SK-N-SH treated with all-trans-retinoic acid at 6 μM for 48 hours (cell line): Measurements from ENCODE around the gene KLHL3.

Source experiments
- ESRRG ChIP-seq: fragments of 250-450 bp; sonication (Bioruptor Pico); IDR thresholded peaks from 2 replicates; pipeline ENCODE4 v1.6.1; 2021; ENCODE audit warnings: mild to moderate bottlenecking
- PATZ1 ChIP-seq: fragments of 250-450 bp; sonication (Bioruptor Pico); IDR thresholded peaks from 2 replicates; pipeline ENCODE4 v1.8.0; 2020; ENCODE audit warnings: mild to moderate bottlenecking, moderate library complexity, borderline replicate concordance
- PPARA ChIP-seq: fragments of 250-450 bp; sonication (Bioruptor Pico); IDR thresholded peaks from 2 replicates; pipeline ENCODE4 v1.5.0; 2020; ENCODE audit warnings: mild to moderate bottlenecking, borderline replicate concordance
- ZC3H10 ChIP-seq: fragments of 250-450 bp; sonication (Bioruptor Pico); IDR thresholded peaks from 2 replicates; pipeline ENCODE4 v1.5.1; 2021; ENCODE audit warnings: mild to moderate bottlenecking, moderate library complexity
- ZFP3 ChIP-seq: fragments of 250-450 bp; sonication (Bioruptor Pico); IDR thresholded peaks from 2 replicates; pipeline ENCODE4 v1.5.0; 2020; ENCODE audit warnings: mild to moderate bottlenecking, moderate library complexity
- ZFP30 ChIP-seq: fragments of 450-650 bp; formaldehyde crosslinking; IDR thresholded peaks from 2 replicates; pipeline ENCODE4 v1.5.0; 2022; ENCODE audit warnings: mild to moderate bottlenecking, moderate library complexity

DNA sequence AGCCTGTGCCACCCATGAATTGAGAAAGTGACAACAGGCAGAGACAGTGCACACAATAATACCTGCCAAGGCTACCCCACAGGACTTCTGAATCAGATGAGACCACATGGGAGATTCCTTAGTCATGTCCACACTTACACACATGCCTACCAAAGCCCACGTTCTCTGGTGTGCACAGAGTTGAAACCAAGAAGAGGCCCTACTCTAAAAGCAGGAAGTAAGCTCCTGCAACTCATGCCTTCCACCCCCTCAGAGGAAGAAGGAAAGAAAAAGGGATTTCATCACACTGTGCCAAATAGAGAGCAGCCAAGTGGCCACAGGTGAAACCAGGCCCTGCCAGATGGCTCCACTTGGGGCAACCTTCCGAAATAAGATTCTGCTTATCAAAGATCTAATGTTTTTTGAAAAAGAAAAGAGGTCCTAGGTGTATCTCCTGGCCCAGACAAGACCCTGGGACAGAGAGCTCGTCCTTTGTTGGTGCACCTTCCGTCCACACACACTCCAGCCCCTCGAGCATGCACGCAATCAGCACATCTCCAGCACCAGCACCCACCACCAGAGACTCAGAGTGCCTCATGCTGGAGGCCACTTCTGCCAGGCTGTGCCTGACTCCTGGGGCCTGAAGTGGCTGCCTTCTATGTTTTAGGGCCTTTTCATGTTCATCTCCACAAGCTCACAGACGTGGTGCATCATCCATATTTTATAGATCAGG, 122.2 kb downstream of the KLHL3 start:
- TF ChIP-seq ZC3H10 (CRISPR knock-in tag), result no peak
- TF ChIP-seq PPARA (CRISPR knock-in tag), result no peak
- TF ChIP-seq PATZ1 (CRISPR knock-in tag), result no peak
- TF ChIP-seq ESRRG, result no peak
- TF ChIP-seq ZFP3 (CRISPR knock-in tag), result no peak
- TF ChIP-seq ZFP30 (CRISPR knock-in tag), result no peak
